Neural progenitor cell (in vitro differentiated cells): Measurements from ENCODE around the gene ATP6V0E1. TPM values are rescaled to one million over a fixed set of nuclear protein-coding genes. Genes with fewer than 3 reads are reported as not detected.

Source experiments
- DNase-seq: peaks from one replicate; pipeline ENCODE4 v3.0.0-alpha.2; 2016; ENCODE audit warnings: low spot score
- H2AFZ ChIP-seq: fragments of 200-600 bp; sonication (generic); replicated peaks from 2 replicates; pipeline ENCODE4 v1.6.1; 2016; ENCODE audit warnings: antibody characterized with exemption
- H3F3A ChIP-seq: fragments of 200-600 bp; sonication (generic); 2 replicates; pipeline ENCODE4 v1.6.1; 2016; ENCODE audit warnings: antibody characterized with exemption, low read depth
- H3K27ac ChIP-seq: fragments of 200-600 bp; sonication (generic); 2 replicates; pipeline ENCODE4 v1.5.1; 2016; ENCODE audit warnings: mild to moderate bottlenecking
- H3K27me3 ChIP-seq: fragments of 200-600 bp; sonication (generic); 2 replicates; pipeline ENCODE4 v1.6.1; 2016; ENCODE audit warnings: mild to moderate bottlenecking, moderate library complexity
- H3K36me3 ChIP-seq: fragments of 200-600 bp; sonication (generic); 2 replicates; pipeline ENCODE4 v1.5.1; 2016
- H3K4me1 ChIP-seq: fragments of 200-600 bp; sonication (generic); 2 replicates; pipeline ENCODE4 v1.6.1; 2016; ENCODE audit warnings: mixed run types
- H3K4me2 ChIP-seq: fragments of 200-600 bp; sonication (generic); 2 replicates; pipeline ENCODE4 v1.6.1; 2016
- H3K4me3 ChIP-seq: fragments of 200-600 bp; sonication (generic); 2 replicates; pipeline ENCODE4 v1.5.1; 2016
- H3K79me2 ChIP-seq: fragments of 200-600 bp; sonication (generic); 2 replicates; pipeline ENCODE4 v1.6.1; 2016; ENCODE audit warnings: low read depth
- H3K9ac ChIP-seq: fragments of 200-600 bp; sonication (generic); 2 replicates; pipeline ENCODE4 v1.6.1; 2016
- H3K9me3 ChIP-seq: fragments of 200-600 bp; sonication (generic); 2 replicates; pipeline ENCODE4 v1.5.1; 2016; ENCODE audit warnings: low read depth
- H4K20me1 ChIP-seq: fragments of 200-600 bp; sonication (generic); 2 replicates; pipeline ENCODE4 v1.6.1; 2016; ENCODE audit warnings: low read depth
- H3K27ac Mint-ChIP-seq: 3 replicates; pipeline ENCODE4 v1.8.0; 2021; ENCODE audit warnings: mixed read lengths
- H3K27me3 Mint-ChIP-seq: 2 replicates; pipeline ENCODE4 v1.8.0; 2022; ENCODE audit warnings: low read depth, mild to moderate bottlenecking, inconsistent platforms, moderate library complexity, mixed read lengths; ENCODE audit not compliant: insufficient read depth
- H3K36me3 Mint-ChIP-seq: 3 replicates; pipeline ENCODE4 v1.8.0; 2021; ENCODE audit warnings: mixed read lengths
- H3K4me1 Mint-ChIP-seq: 3 replicates; pipeline ENCODE4 v1.8.0; 2021; ENCODE audit warnings: mixed read lengths
- H3K4me3 Mint-ChIP-seq: 3 replicates; pipeline ENCODE4 v1.8.0; 2021; ENCODE audit warnings: mild to moderate bottlenecking, moderate library complexity, mixed read lengths
- H3K9me3 Mint-ChIP-seq: 3 replicates; pipeline ENCODE4 v1.8.0; 2020; ENCODE audit warnings: mixed read lengths
- EZH2 ChIP-seq: fragments of 200-600 bp; sonication (generic); IDR thresholded peaks from 2 replicates; pipeline ENCODE4 v1.6.1; 2017; ENCODE audit warnings: antibody characterized with exemption, mild to moderate bottlenecking, moderate library complexity
- EZH2phosphoT487 ChIP-seq: fragments of 200-600 bp; sonication (generic); IDR thresholded peaks from 2 replicates; pipeline ENCODE4 v1.6.1; 2017; ENCODE audit warnings: antibody characterized with exemption
- total RNA-seq: library from RNA; depleted of rRNA; stranded (reverse); fragments of >200 nt; gene quantifications from 2 replicates; pipeline ENCODE4 v1.2.3, GENCODE V29; 2015; ENCODE audit warnings: low replicate concordance
- TF ChIP-seq, protein P1 (sequence below): fragments of 200-600 bp; sonication (generic); IDR thresholded peaks from 2 replicates; pipeline ENCODE4 v1.5.1; 2017; ENCODE audit warnings: antibody characterized with exemption, mild to moderate bottlenecking

Gene ATP6V0E1
- total RNA-seq, 1 donor from 2014 or later = 72.4 TPM

- peaks cover 2% of the 10 kb centered on the region for H3K27me3 Mint-ChIP-seq
- Histone ChIP-seq H4K20me1 (no peaks in the 10 kb centered on the region), H2AFZ (no peak overlapping the region), H3K36me3 (no peaks in the 10 kb centered on the region), H3K27me3 (no peaks in the 10 kb centered on the region), H3K79me2 (peaks cover 54% of the 10 kb centered on the region), H3K27ac (no peak overlapping the region), H3F3A (peaks cover 4% of the 10 kb centered on the region), H3K4me2 (no peak overlapping the region), H3K9ac (no peak overlapping the region), H3K4me3 (no peak overlapping the region), H3K4me1 (peaks cover 20% of the 10 kb centered on the region), H3K9me3 (no peaks in the 10 kb centered on the region)
- H3K4me1 Mint-ChIP-seq = peaks cover 11% of the 10 kb centered on the region
- H3K27ac Mint-ChIP-seq = no peak overlapping the region
- peaks cover 10% of the 10 kb centered on the region for H3K36me3 Mint-ChIP-seq
- no peak overlapping the region for H3K4me3 Mint-ChIP-seq
- no peak for TF ChIP-seq EZH2
- no peak for TF ChIP-seq EZH2phosphoT487
- TF ChIP-seq, protein P1, sequence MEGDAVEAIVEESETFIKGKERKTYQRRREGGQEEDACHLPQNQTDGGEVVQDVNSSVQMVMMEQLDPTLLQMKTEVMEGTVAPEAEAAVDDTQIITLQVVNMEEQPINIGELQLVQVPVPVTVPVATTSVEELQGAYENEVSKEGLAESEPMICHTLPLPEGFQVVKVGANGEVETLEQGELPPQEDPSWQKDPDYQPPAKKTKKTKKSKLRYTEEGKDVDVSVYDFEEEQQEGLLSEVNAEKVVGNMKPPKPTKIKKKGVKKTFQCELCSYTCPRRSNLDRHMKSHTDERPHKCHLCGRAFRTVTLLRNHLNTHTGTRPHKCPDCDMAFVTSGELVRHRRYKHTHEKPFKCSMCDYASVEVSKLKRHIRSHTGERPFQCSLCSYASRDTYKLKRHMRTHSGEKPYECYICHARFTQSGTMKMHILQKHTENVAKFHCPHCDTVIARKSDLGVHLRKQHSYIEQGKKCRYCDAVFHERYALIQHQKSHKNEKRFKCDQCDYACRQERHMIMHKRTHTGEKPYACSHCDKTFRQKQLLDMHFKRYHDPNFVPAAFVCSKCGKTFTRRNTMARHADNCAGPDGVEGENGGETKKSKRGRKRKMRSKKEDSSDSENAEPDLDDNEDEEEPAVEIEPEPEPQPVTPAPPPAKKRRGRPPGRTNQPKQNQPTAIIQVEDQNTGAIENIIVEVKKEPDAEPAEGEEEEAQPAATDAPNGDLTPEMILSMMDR = no peak
- H3K9me3 Mint-ChIP-seq = no peaks in the 10 kb centered on the region
- DNase-seq = no peak
Observed at GRCh38 chr5:173018358-173018757, 34.8 kb downstream of the ATP6V0E1 start.

DNA sequence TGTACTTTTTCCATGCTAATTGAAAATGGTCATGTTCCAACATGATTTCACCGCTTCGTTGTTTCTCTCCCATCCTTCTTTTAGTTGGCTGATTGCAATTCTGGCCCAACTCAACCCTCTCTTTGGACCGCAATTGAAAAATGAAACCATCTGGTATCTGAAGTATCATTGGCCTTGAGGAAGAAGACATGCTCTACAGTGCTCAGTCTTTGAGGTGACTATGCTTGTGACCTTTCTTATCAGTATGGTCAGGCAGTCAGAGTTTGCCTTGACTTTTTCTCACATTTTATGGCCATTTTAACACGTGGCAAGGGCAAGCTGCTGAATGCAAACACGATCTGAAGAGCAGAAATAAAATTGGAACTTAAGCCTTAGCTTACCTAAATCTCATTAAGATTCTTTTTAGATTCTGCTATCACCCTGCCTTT is 36.6 kb downstream of the ATP6V0E1 start:
- Histone ChIP-seq H4K20me1 (no peaks in the 10 kb centered on the region), H3K9ac (no peak overlapping the region)
- H3K27ac Mint-ChIP-seq = no peak overlapping the region

GRCh38 chr5:173020643-173021042 is 37.1 kb downstream of the ATP6V0E1 start:
- H3K27ac ChIP-seq = no peak overlapping the region

More for the DNA sequence above, 36.6 kb downstream of the ATP6V0E1 start:
- Mint-ChIP-seq H3K4me3 (no peak overlapping the region), H3K4me1 (peaks cover 11% of the 10 kb centered on the region), H3K36me3 (peaks cover 13% of the 10 kb centered on the region), H3K27me3 (peaks cover 2% of the 10 kb centered on the region), H3K9me3 (no peaks in the 10 kb centered on the region)
- no peak overlapping the region for H3K4me2 ChIP-seq
- H3K36me3 ChIP-seq = no peaks in the 10 kb centered on the region
- TF ChIP-seq EZH2phosphoT487 (no peak), EZH2 (no peak)
- TF ChIP-seq, protein P1 = no peak
- H3K4me3 ChIP-seq = no peak overlapping the region
- no peaks in the 10 kb centered on the region for H3F3A ChIP-seq
- H3K79me2 ChIP-seq = peaks cover 46% of the 10 kb centered on the region
- DNase-seq = no peak
- no peak overlapping the region for H2AFZ ChIP-seq
- peaks cover 15% of the 10 kb centered on the region for H3K4me1 ChIP-seq
- no peak overlapping the region for H3K27ac ChIP-seq
- no peaks in the 10 kb centered on the region for H3K9me3 ChIP-seq
- H3K27me3 ChIP-seq = no peaks in the 10 kb centered on the region

More at GRCh38 chr5:173020643-173021042, 37.1 kb downstream of the ATP6V0E1 start:
- Histone ChIP-seq H3K4me1 (peaks cover 11% of the 10 kb centered on the region), H3F3A (no peaks in the 10 kb centered on the region), H3K27me3 (no peaks in the 10 kb centered on the region), H3K36me3 (no peaks in the 10 kb centered on the region), H4K20me1 (no peaks in the 10 kb centered on the region), H3K4me2 (no peak overlapping the region), H3K9ac (no peak overlapping the region), H3K9me3 (no peaks in the 10 kb centered on the region), H3K79me2 (peaks cover 45% of the 10 kb centered on the region), H3K4me3 (no peak overlapping the region), H2AFZ (no peak overlapping the region)
- H3K4me1 Mint-ChIP-seq = peaks cover 11% of the 10 kb centered on the region
- no peak overlapping the region for H3K4me3 Mint-ChIP-seq
- no peaks in the 10 kb centered on the region for H3K9me3 Mint-ChIP-seq
- peaks cover 2% of the 10 kb centered on the region for H3K27me3 Mint-ChIP-seq
- H3K36me3 Mint-ChIP-seq = peaks cover 13% of the 10 kb centered on the region
- no peak for TF ChIP-seq EZH2
- no peak for TF ChIP-seq EZH2phosphoT487
- TF ChIP-seq, protein P1 = no peak
- DNase-seq = no peak
- no peak overlapping the region for H3K27ac Mint-ChIP-seq
